Loucy (cell line): ENCODE data around the gene UBE2O.

Experiments
- CTCF ChIP-seq: fragments of 200-600 bp; sonication (generic); conservative IDR thresholded peaks from 2 replicates; pipeline ENCODE4 v1.5.1; 2014; ENCODE audit warnings: mild to moderate bottlenecking, antibody characterized with exemption, low read length
- EZH2phosphoT487 ChIP-seq: fragments of 200-600 bp; IDR thresholded peaks from 2 replicates; pipeline ENCODE4 v1.6.1; 2018; ENCODE audit warnings: antibody characterized with exemption, mild to moderate bottlenecking, moderate library complexity, borderline replicate concordance

- no peak for TF ChIP-seq CTCF
- TF ChIP-seq EZH2phosphoT487 = no peak
Observed at GRCh38 chr17:76440751-76441362, 12.1 kb downstream of the UBE2O start.
